HG03457 (cell line): ENCODE measurements around the gene PKM.
"Not testable (repeated sequence)": the region's sequence is repeated elsewhere in the genome, so short reads cannot be mapped to it uniquely, and the experiment has no call there.

Source experiments
- ATAC-seq: cut with Tn5 transposase; IDR thresholded peaks from one replicate; pipeline ENCODE4 v1.9.1; 2021; ENCODE audit warnings: moderate number of reproducible peaks; ENCODE audit not compliant: unreplicated experiment

PKM gene

GRCh38 chr15:72179950-72180581 lies 50.9 kb downstream of the PKM start:
- ATAC-seq = no peak

- ATAC-seq = no peak
Observed at GRCh38 chr15:72178976-72179585, 51.9 kb downstream of the PKM start.

GRCh38 chr15:72176743-72177142 lies 54.2 kb downstream of the PKM start:
- ATAC-seq = no peak

- no peak for ATAC-seq
Observed at GRCh38 chr15:72176159-72176558, 54.8 kb downstream of the PKM start.

- ATAC-seq = no peak
Observed at GRCh38 chr15:72175186-72176044, 55.6 kb downstream of the PKM start.

- no peak for ATAC-seq
Observed at GRCh38 chr15:72174551-72175165, 56.3 kb downstream of the PKM start.

- ATAC-seq = no peak
Observed at GRCh38 chr15:72173864-72174550, 57.0 kb downstream of the PKM start.

- ATAC-seq = no peak
Observed at GRCh38 chr15:72173401-72173800, 57.6 kb downstream of the PKM start.

GRCh38 chr15:72172796-72173195 lies 58.2 kb downstream of the PKM start:
- no peak for ATAC-seq

GRCh38 chr15:72171978-72172377 lies 59.0 kb downstream of the PKM start:
- not testable (repeated sequence) for ATAC-seq

GRCh38 chr15:72170691-72171090 lies 60.3 kb downstream of the PKM start:
- ATAC-seq = no peak

- ATAC-seq = no peak
Observed at GRCh38 chr15:72169921-72170611, 60.9 kb downstream of the PKM start.

GRCh38 chr15:72169236-72169920 lies 61.6 kb downstream of the PKM start:
- no peak for ATAC-seq

- ATAC-seq = no peak
Observed at GRCh38 chr15:72168808-72169190, 62.2 kb downstream of the PKM start.

- no peak for ATAC-seq
Observed at GRCh38 chr15:72168131-72168807, 62.7 kb downstream of the PKM start.

- no peak for ATAC-seq
Observed at GRCh38 chr15:72167445-72167844, 63.5 kb downstream of the PKM start.

- no peak for ATAC-seq
Observed at GRCh38 chr15:72166716-72167417, 64.1 kb downstream of the PKM start.

- ATAC-seq = no peak
Observed at GRCh38 chr15:72163719-72164118, 67.3 kb downstream of the PKM start.

GRCh38 chr15:72162569-72162968 lies 68.4 kb downstream of the PKM start:
- no peak for ATAC-seq
